ENCODE measurements around the gene OXSR1. TPM values are rescaled to one million over a fixed set of nuclear protein-coding genes. Genes with fewer than 3 reads are reported as not detected.
A peak's percentile ranks its signal among the peaks of the same experiment; 100 is the strongest.

OXSR1 gene
- total RNA-seq, 2 donors from 2014 or later = 21.2 to 32.7 TPM

DNA sequence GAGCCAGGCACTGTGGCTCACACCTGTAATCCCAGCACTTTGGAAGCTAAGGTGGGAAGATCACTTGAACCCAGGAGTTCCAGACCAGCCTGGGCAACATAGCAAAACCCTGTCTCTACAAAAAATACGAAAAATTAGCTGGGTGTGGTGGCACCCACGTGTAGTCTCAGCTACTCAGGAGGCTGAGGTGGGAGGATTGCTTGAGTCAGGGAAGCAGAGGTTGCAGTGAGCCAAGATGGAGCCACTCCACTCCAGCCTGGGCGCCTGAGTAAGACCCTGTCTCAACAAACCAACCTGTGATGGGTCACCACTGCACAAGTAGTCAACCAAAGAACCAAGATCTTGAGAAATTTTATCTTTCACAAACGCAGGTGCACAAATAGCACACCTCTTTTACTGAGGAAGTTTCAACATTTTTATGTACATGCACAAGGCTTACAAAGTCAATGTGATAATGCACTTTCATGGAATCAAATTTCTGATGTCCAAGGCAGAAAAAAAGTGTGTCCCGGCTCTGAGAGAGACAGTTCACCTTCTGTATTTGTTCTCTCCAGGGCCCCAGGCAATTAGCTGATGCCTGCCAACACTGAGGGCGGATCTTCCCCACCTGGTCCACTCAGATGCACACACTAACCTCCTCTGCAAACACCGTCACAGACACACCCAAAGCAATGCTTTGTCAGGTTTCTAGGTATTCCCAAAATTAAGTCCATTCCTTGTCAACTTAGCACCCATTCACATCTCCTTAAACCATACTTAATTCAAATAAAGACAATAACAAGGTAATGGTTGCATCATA is 40.8 kb upstream of the OXSR1 start:
- Histone ChIP-seq H3K36me3 (peaks cover 30 to 31% of the 10 kb centered on the region in 2 donors), H3K4me1 (replicated peaks) (no peaks in the 10 kb centered on the region), H3K27me3 (replicated peaks; ENCODE audit: insufficient read depth) (no peaks in the 10 kb centered on the region), H3K4me3 (no peak overlapping the region), H3K27ac (no peak overlapping the region), H3K9me3 (no peaks in the 10 kb centered on the region)
- intact Hi-C loops (cut with DNase I) = loop anchor here (2.0 kb wide), 1 partner anchor 62 kb away; no protein-coding TSS in a partner anchor
- 49% methylated on average over 7 of the region's 7 CpGs for WGBS
- no peak for DNase-seq (ENCODE audit: low spot score)
- peak; percentile 11 for TF ChIP-seq POLR2AphosphoS5 (IDR thresholded peaks at IDR 0.05)
- TF ChIP-seq, protein P1, sequence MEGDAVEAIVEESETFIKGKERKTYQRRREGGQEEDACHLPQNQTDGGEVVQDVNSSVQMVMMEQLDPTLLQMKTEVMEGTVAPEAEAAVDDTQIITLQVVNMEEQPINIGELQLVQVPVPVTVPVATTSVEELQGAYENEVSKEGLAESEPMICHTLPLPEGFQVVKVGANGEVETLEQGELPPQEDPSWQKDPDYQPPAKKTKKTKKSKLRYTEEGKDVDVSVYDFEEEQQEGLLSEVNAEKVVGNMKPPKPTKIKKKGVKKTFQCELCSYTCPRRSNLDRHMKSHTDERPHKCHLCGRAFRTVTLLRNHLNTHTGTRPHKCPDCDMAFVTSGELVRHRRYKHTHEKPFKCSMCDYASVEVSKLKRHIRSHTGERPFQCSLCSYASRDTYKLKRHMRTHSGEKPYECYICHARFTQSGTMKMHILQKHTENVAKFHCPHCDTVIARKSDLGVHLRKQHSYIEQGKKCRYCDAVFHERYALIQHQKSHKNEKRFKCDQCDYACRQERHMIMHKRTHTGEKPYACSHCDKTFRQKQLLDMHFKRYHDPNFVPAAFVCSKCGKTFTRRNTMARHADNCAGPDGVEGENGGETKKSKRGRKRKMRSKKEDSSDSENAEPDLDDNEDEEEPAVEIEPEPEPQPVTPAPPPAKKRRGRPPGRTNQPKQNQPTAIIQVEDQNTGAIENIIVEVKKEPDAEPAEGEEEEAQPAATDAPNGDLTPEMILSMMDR (IDR thresholded peaks at IDR 0.05) = no peak
- no peak for TF ChIP-seq POLR2A (IDR thresholded peaks at IDR 0.05)

DNA sequence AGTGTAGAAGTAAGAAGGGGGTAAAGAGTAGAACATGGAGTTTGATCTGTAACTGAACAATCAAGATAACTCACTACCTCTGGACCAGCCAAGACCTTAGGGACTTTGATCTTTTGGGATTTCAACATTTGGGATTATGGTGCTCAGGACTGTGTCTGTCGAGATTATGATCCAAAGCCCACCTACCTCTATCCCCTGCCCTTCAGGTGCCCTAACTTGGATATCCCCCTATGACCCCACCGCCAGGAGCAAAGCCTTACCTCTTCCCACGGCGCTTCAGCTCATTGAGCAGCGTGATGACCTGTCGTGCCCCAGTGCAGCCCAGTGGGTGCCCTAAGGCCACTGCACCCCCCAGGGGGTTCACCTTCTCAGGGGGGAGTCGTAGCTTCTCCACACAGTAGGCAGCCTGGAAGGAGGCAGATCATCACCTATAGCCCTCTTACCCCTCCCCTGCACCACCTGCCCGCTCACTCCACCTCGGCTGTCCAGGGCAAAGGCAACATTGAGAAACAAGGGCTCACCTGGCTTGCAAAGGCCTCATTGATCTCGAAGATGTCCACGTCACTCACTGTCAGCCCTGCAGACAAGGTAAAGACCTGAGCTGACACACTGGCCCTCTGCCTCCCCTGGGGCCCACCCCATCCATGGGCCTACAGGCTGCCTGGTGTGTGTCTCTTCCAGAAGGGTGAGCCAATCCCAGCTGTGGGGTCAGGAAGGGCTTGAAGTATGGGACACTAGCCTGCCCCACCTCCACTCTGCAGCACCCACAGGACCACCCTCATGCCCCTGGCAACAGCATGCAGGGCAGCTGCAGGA is 39.8 kb upstream of the OXSR1 start:
- no peaks in the 10 kb centered on the region for H3K4me1 ChIP-seq (replicated peaks)
- WGBS = 94% methylated on average over 11 of the region's 11 CpGs
- no peak overlapping the region for H3K4me3 ChIP-seq
- H3K9me3 ChIP-seq = no peaks in the 10 kb centered on the region
- H3K27me3 ChIP-seq (replicated peaks; ENCODE audit: insufficient read depth) = no peaks in the 10 kb centered on the region
- no peak overlapping the region for H3K27ac ChIP-seq
- no peak for DNase-seq (ENCODE audit: low spot score)
- TF ChIP-seq, protein P1 (IDR thresholded peaks at IDR 0.05) = no peak
- no peak for TF ChIP-seq POLR2AphosphoS5 (IDR thresholded peaks at IDR 0.05)
- intact Hi-C loops (cut with DNase I) = loop anchor here (2.0 kb wide), 1 partner anchor 63 kb away; no protein-coding TSS in a partner anchor
- peaks cover 30 to 31% of the 10 kb centered on the region in 2 donors for H3K36me3 ChIP-seq

DNA sequence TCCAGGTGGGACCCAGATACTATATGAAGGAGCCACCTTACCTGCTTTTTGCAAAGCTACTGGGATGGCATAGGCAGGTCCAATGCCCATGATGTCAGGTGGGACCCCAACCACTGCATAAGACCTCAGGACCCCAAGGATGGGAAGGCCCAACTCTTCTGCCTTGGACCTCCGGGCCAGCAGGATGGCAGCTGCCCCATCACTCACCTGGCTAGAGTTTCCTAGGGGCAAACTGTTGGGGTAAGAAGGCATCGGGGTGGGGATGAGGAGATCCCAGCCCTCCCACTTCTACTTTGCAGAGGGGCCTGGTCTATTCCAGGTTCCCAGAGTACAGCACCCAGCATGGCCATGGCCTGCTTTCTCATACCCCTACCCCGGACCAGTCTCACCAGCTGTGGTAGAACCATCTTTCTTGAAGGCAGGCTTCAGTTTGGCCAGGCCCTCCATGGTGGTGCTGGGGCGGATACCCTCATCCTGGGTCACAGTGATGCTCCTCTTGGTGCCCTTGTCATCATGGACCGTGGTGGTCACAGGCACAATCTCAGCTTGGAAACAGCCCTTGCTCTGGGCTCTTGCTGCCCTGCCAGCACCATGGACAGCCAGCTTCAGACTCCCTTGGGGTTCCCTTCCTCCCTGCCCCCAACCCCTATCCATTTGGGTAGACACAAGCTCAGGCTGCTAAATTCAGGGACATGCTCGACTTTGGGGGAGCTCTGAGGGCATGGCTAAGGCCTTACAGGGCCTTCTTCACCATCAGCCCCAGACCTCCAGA is 39.0 kb upstream of the OXSR1 start:
- Histone ChIP-seq H3K36me3 (peaks cover 31 to 38% of the 10 kb centered on the region in 2 donors), H3K27me3 (replicated peaks; ENCODE audit: insufficient read depth) (no peaks in the 10 kb centered on the region), H3K4me1 (replicated peaks) (no peaks in the 10 kb centered on the region), H3K27ac (no peak overlapping the region), H3K9me3 (no peaks in the 10 kb centered on the region), H3K4me3 (no peak overlapping the region)
- WGBS = 96% methylated on average over 6 of the region's 6 CpGs
- no peak for TF ChIP-seq POLR2AphosphoS5 (IDR thresholded peaks at IDR 0.05)
- TF ChIP-seq, protein P1 (IDR thresholded peaks at IDR 0.05) = no peak
- no peak for TF ChIP-seq POLR2A (IDR thresholded peaks at IDR 0.05)
- intact Hi-C loops (cut with DNase I) = no loop called here
- no peak for DNase-seq (ENCODE audit: low spot score)

DNA sequence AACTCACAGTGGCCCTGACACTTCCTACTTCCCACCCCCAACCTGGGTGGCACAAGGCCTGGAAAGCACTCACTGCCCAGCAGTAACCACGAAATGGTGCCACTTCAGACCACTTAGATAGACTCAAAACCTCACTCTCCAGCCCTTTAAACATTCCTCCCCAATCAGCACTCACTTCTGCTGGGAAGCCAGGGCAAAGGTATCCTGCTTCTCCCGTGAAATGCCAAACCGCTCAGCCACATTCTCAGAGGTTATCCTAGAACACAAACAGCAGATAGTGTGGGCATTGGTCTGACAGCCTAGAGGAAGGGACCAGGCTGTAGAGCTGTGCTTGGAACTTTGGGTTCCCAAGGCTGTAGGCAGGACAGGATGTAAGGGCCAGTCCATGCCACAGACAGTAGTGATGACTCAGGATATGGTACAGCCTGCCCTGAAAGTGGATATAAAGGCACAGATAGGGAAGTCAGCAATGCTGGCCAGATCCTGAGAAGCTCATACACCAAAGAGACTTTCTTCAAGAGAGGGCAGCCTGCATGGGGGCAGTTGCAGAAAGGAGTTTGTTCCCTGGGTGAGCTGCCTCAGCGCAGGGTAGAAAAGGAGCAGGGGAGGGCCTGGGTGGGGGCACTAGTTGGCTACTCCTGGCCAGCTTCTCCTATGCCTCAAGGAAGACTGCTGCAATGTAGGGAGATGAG is 37.6 kb upstream of the OXSR1 start:
- TF ChIP-seq POLR2AphosphoS5 (IDR thresholded peaks at IDR 0.05) (no peak), POLR2A (IDR thresholded peaks at IDR 0.05) (no peak)
- TF ChIP-seq, protein P1 (IDR thresholded peaks at IDR 0.05) = no peak
- Histone ChIP-seq H3K4me3 (no peak overlapping the region), H3K9me3 (no peaks in the 10 kb centered on the region), H3K36me3 (peaks cover 20 to 41% of the 10 kb centered on the region in 2 donors), H3K27me3 (replicated peaks; ENCODE audit: insufficient read depth) (no peaks in the 10 kb centered on the region), H3K27ac (no peak overlapping the region), H3K4me1 (replicated peaks) (peaks cover 2% of the 10 kb centered on the region)
- no peak for DNase-seq (ENCODE audit: low spot score)
- intact Hi-C loops (cut with DNase I) = no loop called here
- 97% methylated on average over 4 of the region's 4 CpGs for WGBS
